WI38 (cell line): Measurements from ENCODE around the gene CTNND2.

Experiments used
- H3K4me3 ChIP-seq: 2 replicates; pipeline ENCODE4 v1.5.1; 2011; ENCODE audit warnings: low read depth, mild to moderate bottlenecking, control low read depth, low read length
- TF ChIP-seq, protein P1 (sequence below): IDR thresholded peaks from 2 replicates; pipeline ENCODE4 v1.5.1; 2012; ENCODE audit warnings: low read depth, mild to moderate bottlenecking, control low read depth, low read length

Gene CTNND2

DNA sequence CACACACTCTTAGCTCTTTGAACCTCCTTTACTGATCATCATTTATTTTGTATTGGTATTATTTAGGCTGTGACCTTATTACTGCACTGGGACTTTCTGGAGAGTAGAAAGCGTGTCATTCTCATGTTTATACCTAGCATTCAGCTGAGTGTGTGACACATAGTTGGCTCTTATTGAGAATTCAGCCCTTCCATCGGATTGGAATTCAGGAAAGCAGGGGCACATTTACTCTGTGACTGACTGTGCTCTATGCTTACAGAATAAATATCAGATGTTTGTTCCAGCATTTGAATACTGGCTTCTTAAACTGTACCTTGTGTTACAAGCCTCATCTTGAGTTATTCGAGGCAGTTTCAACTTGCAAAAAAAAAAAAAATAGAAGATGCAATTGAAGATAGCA is 782.4 kb downstream of the CTNND2 start:
- no peak overlapping the region for H3K4me3 ChIP-seq
- TF ChIP-seq, protein P1, sequence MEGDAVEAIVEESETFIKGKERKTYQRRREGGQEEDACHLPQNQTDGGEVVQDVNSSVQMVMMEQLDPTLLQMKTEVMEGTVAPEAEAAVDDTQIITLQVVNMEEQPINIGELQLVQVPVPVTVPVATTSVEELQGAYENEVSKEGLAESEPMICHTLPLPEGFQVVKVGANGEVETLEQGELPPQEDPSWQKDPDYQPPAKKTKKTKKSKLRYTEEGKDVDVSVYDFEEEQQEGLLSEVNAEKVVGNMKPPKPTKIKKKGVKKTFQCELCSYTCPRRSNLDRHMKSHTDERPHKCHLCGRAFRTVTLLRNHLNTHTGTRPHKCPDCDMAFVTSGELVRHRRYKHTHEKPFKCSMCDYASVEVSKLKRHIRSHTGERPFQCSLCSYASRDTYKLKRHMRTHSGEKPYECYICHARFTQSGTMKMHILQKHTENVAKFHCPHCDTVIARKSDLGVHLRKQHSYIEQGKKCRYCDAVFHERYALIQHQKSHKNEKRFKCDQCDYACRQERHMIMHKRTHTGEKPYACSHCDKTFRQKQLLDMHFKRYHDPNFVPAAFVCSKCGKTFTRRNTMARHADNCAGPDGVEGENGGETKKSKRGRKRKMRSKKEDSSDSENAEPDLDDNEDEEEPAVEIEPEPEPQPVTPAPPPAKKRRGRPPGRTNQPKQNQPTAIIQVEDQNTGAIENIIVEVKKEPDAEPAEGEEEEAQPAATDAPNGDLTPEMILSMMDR = no peak

DNA sequence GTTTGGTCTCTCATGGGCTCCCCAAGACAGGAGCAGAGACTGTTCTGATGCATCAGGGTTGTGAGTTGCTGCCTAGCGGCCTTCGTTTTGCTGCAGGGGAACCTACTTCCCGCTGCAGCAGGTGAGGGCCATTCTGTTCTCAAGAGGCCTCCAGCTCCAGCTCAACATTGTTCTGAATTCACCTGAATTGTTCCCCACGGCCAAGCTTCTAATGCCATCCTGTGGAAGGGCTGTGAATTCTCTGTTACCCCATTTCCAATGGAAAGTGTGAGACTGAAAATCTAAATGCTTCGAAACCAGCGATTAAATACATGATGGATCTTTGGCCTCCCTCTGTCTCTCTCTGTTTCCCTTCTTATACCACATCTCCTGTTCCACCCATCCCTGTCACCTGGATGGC is 794.1 kb downstream of the CTNND2 start:
- no peak overlapping the region for H3K4me3 ChIP-seq
- TF ChIP-seq, protein P1 = no peak

DNA sequence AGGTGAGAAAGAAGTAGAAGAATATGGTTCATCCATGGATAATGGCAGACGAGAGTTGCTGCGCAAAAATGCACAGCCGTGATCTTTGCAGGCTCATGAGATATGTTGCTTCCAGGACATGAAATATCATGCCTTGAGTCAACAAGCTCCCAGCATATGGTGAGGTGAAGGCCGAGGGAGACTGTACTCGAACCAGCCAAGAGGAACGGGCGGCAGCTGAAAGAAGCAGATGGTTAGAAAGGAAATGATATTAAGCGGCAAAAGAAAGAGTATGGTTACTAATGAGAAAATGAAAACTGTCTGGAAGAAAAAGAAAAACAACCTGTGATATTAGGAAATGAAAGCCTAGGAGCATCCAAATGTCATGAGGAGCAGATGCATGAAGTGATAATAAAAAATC is 798.5 kb downstream of the CTNND2 start:
- TF ChIP-seq, protein P1 = no peak
- no peak overlapping the region for H3K4me3 ChIP-seq

DNA sequence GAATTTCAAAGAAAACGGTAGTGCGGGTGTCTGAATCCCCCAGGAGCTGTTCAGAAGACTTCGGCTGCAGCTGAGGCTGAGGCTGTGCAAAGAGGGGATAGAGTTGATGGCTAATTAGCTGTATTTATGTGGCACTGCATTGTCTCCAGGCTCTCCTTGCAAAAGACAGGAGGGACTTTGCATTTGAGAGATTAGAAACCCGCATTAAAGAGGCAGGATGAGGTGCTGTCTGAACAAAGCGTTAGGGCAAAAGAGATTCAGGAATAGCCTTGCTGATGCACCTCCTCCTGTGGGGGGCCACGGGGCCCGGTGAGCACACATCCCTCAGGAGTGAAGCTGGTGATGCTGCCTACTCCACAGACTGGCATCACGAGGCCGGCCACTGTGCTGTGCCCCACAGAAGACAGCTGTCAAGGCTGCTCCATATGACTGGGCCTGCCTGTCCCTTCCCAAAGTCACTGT is 799.6 kb downstream of the CTNND2 start:
- H3K4me3 ChIP-seq = no peak overlapping the region
- TF ChIP-seq, protein P1 = no peak

DNA sequence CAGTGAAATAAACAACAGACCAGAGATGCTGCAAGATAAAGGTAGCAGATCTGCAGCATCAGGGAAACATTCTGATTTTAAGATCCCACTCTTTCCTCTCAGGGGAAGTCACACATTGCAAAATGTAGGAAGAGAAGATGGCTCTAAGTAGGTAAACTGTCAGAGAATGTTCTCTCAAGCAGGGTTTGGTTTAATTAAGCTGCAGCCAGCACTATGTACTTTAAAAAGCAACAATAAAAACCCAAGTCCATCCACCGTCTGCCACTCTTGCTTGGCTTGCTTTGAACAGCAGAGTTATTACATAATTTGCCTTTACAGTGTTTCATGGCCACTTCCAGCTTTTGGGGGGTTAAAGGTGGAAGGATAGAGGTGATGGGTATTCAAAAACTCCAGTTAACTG is 800.0 kb downstream of the CTNND2 start:
- H3K4me3 ChIP-seq = no peak overlapping the region
- TF ChIP-seq, protein P1 = no peak

DNA sequence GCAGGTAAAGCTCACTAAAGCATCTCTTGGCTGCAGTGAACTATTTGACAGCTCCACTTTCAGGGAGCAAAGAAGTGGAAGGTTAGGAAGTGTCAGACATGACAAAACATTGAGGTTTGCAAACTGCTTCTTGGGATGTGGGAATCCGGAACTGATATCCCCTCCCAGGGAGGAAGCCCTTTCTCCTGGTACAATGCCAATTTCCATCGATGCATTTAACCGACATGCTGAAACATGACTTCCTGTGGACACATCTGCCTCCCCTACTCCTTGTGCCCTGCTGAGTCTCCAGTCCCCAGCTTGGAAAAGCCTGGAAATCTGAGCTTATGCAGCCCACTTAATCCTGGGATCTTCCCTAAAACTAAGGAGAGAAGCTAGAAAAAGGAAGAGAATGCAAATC is 820.1 kb downstream of the CTNND2 start:
- TF ChIP-seq, protein P1 = no peak
- H3K4me3 ChIP-seq = no peak overlapping the region

DNA sequence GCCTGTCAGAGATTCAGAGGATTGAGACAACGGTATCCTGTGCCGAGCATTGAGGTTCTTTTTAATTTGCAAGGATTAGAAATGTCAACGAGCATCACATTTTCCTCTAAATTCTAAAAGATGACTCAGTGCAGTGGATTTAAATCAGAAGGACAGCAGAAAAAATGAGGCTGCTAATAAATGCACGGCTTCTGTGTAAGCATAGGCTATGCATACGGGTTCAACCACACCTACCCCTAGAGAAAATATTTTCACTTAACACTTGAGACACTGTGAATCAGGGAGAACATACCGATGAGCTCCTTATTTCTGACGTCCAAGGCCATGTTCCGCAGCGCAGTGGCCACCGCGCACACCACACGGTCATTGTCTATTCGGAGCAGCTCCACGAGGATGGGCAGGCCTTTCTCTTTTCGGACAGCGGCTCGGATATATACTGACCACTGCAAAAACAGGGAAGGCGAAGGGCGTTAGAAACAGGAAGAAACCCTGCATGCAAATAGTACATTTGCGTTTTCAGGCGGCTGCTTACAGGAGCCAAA is 821.8 kb downstream of the CTNND2 start:
- TF ChIP-seq, protein P1 = no peak
- no peak overlapping the region for H3K4me3 ChIP-seq
